ENCODE data around the gene KCNIP4. TPM values are rescaled to one million over a fixed set of nuclear protein-coding genes. Genes with fewer than 3 reads are reported as not detected.

Gene KCNIP4
- total RNA-seq, 1 donor from 2014 or later: not detected

GRCh38 chr4:20922962-20923361 lies 1025.6 kb downstream of the KCNIP4 start:
- no peaks in the 10 kb centered on the region for H3K4me1 Mint-ChIP-seq
- no peak for DNase-seq
- ChIA-PET POLR2A (no interaction called here), CTCF (no interaction called here)
- TF ChIP-seq CTCF (IDR thresholded peaks at IDR 0.05): no peak
- H3K27me3 Mint-ChIP-seq: no peaks in the 10 kb centered on the region
- ATAC-seq (ENCODE audit: low read depth): no peak
- H3K27ac Mint-ChIP-seq: no peak overlapping the region
- no peaks in the 10 kb centered on the region for H3K36me3 Mint-ChIP-seq (ENCODE audit: low read depth)
- H3K4me3 Mint-ChIP-seq: no peak overlapping the region
- peaks cover 7% of the 10 kb centered on the region for H3K9me3 Mint-ChIP-seq
- intact Hi-C loops (cut with micrococcal nuclease): no loop called here

- no peak overlapping the region for H3K4me3 Mint-ChIP-seq
- H3K27ac Mint-ChIP-seq: no peak overlapping the region
- ChIA-PET POLR2A (no interaction called here), CTCF (no interaction called here)
- no peak for DNase-seq
- peaks cover 2% of the 10 kb centered on the region for H3K9me3 Mint-ChIP-seq
- H3K36me3 Mint-ChIP-seq (ENCODE audit: low read depth): no peaks in the 10 kb centered on the region
- no peak for ATAC-seq (ENCODE audit: low read depth)
- H3K4me1 Mint-ChIP-seq: no peaks in the 10 kb centered on the region
- intact Hi-C loops (cut with micrococcal nuclease): no loop called here
- TF ChIP-seq CTCF (IDR thresholded peaks at IDR 0.05): no peak
- no peaks in the 10 kb centered on the region for H3K27me3 Mint-ChIP-seq
Observed at GRCh38 chr4:20916106-20916505, 1032.5 kb downstream of the KCNIP4 start.

- Mint-ChIP-seq H3K27me3 (no peaks in the 10 kb centered on the region), H3K4me3 (no peak overlapping the region), H3K36me3 (ENCODE audit: low read depth) (no peaks in the 10 kb centered on the region), H3K9me3 (peaks cover 2% of the 10 kb centered on the region), H3K4me1 (no peaks in the 10 kb centered on the region), H3K27ac (no peak overlapping the region)
- TF ChIP-seq CTCF (IDR thresholded peaks at IDR 0.05): no peak
- no peak for DNase-seq
- intact Hi-C loops (cut with micrococcal nuclease): no loop called here
- ATAC-seq (ENCODE audit: low read depth): no peak
- CTCF ChIA-PET: no interaction called here
- POLR2A ChIA-PET: no interaction called here
Observed at GRCh38 chr4:20904966-20905365, 1043.6 kb downstream of the KCNIP4 start.

- no peak overlapping the region for H3K4me3 Mint-ChIP-seq
- no peak for TF ChIP-seq CTCF (IDR thresholded peaks at IDR 0.05)
- ChIA-PET CTCF (no interaction called here), POLR2A (no interaction called here)
- no peaks in the 10 kb centered on the region for H3K36me3 Mint-ChIP-seq (ENCODE audit: low read depth)
- H3K4me1 Mint-ChIP-seq: no peaks in the 10 kb centered on the region
- no peak overlapping the region for H3K27ac Mint-ChIP-seq
- ATAC-seq (ENCODE audit: low read depth): no peak
- intact Hi-C loops (cut with micrococcal nuclease): no loop called here
- H3K9me3 Mint-ChIP-seq: peaks cover 2% of the 10 kb centered on the region
- H3K27me3 Mint-ChIP-seq: no peaks in the 10 kb centered on the region
- no peak for DNase-seq
Observed at GRCh38 chr4:20901851-20902250, 1046.7 kb downstream of the KCNIP4 start.

- Mint-ChIP-seq H3K9me3 (no peaks in the 10 kb centered on the region), H3K27ac (no peak overlapping the region), H3K4me3 (no peak overlapping the region), H3K36me3 (ENCODE audit: low read depth) (no peaks in the 10 kb centered on the region), H3K27me3 (no peaks in the 10 kb centered on the region), H3K4me1 (no peaks in the 10 kb centered on the region)
- intact Hi-C loops (cut with micrococcal nuclease): no loop called here
- CTCF ChIA-PET: no interaction called here
- no peak for DNase-seq
- POLR2A ChIA-PET: no interaction called here
- TF ChIP-seq CTCF (IDR thresholded peaks at IDR 0.05): no peak
- no peak for ATAC-seq (ENCODE audit: low read depth)
Observed at GRCh38 chr4:20899591-20899990, 1049.0 kb downstream of the KCNIP4 start.
